NCI-H82 treated with DMSO at 0.1 percent for 48 hours (cell line): ENCODE measurements around the gene SNX1.

ENCODE experiments used
- DNase-seq: peaks from one replicate; lab custom pipeline; 2025; ENCODE audit not compliant: unreplicated experiment; lab: John Stamatoyannopoulos, UW

SNX1 gene

GRCh38 chr15:64146041-64146440 is 50.3 kb downstream of the SNX1 start:
- no peak for DNase-seq

GRCh38 chr15:64146520-64146884 is 50.7 kb downstream of the SNX1 start:
- DNase-seq = no peak

- no peak for DNase-seq
Measured at GRCh38 chr15:64146885-64147681, 51.3 kb downstream of the SNX1 start.

- no peak for DNase-seq
Measured at GRCh38 chr15:64148168-64148567, 52.4 kb downstream of the SNX1 start.

- no peak for DNase-seq
Measured at GRCh38 chr15:64148581-64148980, 52.8 kb downstream of the SNX1 start.

- no peak for DNase-seq
Measured at GRCh38 chr15:64149424-64149823, 53.6 kb downstream of the SNX1 start.

GRCh38 chr15:64149893-64150578 is 54.3 kb downstream of the SNX1 start:
- no peak for DNase-seq

- DNase-seq = no peak
Measured at GRCh38 chr15:64151727-64152506, 56.1 kb downstream of the SNX1 start, which contains the start of gene SNX22. Gene SNX22 (plus strand): TSS chr15:64151731. CDS start chr15:64151776, 45 bp downstream.

- DNase-seq = no peak
Measured at GRCh38 chr15:64152507-64153387, 57.0 kb downstream of the SNX1 start.

GRCh38 chr15:64153480-64154367 is 57.9 kb downstream of the SNX1 start:
- DNase-seq = peak; percentile 67

- DNase-seq = no peak
Measured at GRCh38 chr15:64155802-64156651, 60.2 kb downstream of the SNX1 start.

GRCh38 chr15:64156652-64157331 is 61.0 kb downstream of the SNX1 start:
- DNase-seq = no peak

- no peak for DNase-seq
Measured at GRCh38 chr15:64157599-64158125, 61.9 kb downstream of the SNX1 start.

- DNase-seq = no peak
Measured at GRCh38 chr15:64158363-64159134, 62.8 kb downstream of the SNX1 start.

GRCh38 chr15:64161688-64162477 is 66.1 kb downstream of the SNX1 start:
- no peak for DNase-seq

- DNase-seq = no peak
Measured at GRCh38 chr15:64162478-64162868, 66.7 kb downstream of the SNX1 start.
